Measurements from ENCODE around the gene FBXO46.
"Not testable (repeated sequence)": the region's sequence is repeated elsewhere in the genome, so short reads cannot be mapped to it uniquely, and the experiment has no call there.

The FBXO46 gene

GRCh38 chr19:45742969-45743368 lies 12.3 kb upstream of the FBXO46 start:
- TF ChIP-seq CTCF (conservative IDR thresholded peaks at IDR 0.05), result no peak
- peak overlapping the region; percentile 77 for H3K27ac ChIP-seq

- no peak for TF ChIP-seq CTCF (conservative IDR thresholded peaks at IDR 0.05)
- no peak overlapping the region for H3K27ac ChIP-seq
Observed at GRCh38 chr19:45739498-45740439, 9.1 kb upstream of the FBXO46 start.

GRCh38 chr19:45733160-45733810 lies 2.6 kb upstream of the FBXO46 start, which contains the start of gene MEIOSIN:
TSS of gene MEIOSIN (plus strand) at chr19:45733439. CDS start at chr19:45735377, 1,938 bp downstream.
- no peak within 1 kb of the TSS for H3K27ac ChIP-seq
- no peak for TF ChIP-seq CTCF (conservative IDR thresholded peaks at IDR 0.05)

GRCh38 chr19:45729800-45730290 lies 851 bp downstream of the FBXO46 start:
- TF ChIP-seq CTCF (conservative IDR thresholded peaks at IDR 0.05), result no peak
- peak overlapping the region; percentile 77 for H3K27ac ChIP-seq

GRCh38 chr19:45728683-45729082 lies 2.0 kb downstream of the FBXO46 start:
- not testable (repeated sequence) for H3K27ac ChIP-seq

GRCh38 chr19:45720065-45720464 lies 10.6 kb downstream of the FBXO46 start:
- not testable (repeated sequence) for H3K27ac ChIP-seq

- peak overlapping the region; percentile 94 for H3K27ac ChIP-seq
- no peak for TF ChIP-seq CTCF (conservative IDR thresholded peaks at IDR 0.05)
Observed at GRCh38 chr19:45717983-45718650, 12.6 kb downstream of the FBXO46 start.

Measured in VCaP (cell line).